ENCODE data around the gene MCM6.
A peak's percentile ranks its signal among the peaks of the same experiment; 100 is the strongest.

DNA sequence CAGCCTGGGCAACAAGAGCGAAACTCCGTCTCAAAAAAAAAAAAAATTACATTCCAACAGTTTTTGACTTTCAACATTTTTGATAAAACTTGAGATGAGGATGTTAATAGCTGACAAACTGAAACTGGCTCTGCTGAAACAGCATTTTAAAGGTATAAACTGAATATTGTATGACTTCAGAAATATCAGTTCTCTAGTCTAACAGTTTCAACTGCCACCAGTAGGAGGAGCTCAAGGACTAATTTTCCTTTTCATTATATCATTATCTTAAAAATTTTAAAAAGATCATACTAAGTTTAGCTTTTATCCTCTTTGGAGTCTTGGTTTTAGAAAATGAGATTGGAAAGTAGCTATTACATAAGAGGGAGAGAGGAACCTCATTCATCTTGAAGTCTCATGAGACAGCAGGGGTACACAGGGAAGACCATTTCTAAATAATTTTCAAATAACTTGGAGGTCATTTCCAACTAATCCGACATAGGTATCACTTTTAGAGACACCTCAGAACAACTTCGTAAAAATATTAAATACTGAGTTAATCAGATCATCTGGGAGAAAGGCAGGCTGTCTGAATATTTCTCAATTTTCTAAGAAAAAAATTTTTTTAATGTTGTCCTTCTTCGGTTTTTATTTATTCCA lies 37.6 kb upstream of the MCM6 start:
- TF ChIP-seq, protein P1, sequence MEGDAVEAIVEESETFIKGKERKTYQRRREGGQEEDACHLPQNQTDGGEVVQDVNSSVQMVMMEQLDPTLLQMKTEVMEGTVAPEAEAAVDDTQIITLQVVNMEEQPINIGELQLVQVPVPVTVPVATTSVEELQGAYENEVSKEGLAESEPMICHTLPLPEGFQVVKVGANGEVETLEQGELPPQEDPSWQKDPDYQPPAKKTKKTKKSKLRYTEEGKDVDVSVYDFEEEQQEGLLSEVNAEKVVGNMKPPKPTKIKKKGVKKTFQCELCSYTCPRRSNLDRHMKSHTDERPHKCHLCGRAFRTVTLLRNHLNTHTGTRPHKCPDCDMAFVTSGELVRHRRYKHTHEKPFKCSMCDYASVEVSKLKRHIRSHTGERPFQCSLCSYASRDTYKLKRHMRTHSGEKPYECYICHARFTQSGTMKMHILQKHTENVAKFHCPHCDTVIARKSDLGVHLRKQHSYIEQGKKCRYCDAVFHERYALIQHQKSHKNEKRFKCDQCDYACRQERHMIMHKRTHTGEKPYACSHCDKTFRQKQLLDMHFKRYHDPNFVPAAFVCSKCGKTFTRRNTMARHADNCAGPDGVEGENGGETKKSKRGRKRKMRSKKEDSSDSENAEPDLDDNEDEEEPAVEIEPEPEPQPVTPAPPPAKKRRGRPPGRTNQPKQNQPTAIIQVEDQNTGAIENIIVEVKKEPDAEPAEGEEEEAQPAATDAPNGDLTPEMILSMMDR (IDR thresholded peaks at IDR 0.05 in 8 of 11, conservative IDR thresholded peaks at IDR 0.05 in 3 of 11): peak; percentile 37 to 82 (median 74)
- no peak for TF ChIP-seq POLR2AphosphoS5 (IDR thresholded peaks at IDR 0.05)
- no peak for TF ChIP-seq POLR2A (IDR thresholded peaks at IDR 0.05)
